Glutamatergic neuron (in vitro differentiated cells): ENCODE measurements around the gene APBA2. TPM values are rescaled to one million over a fixed set of nuclear protein-coding genes. Genes with fewer than 3 reads are reported as not detected.
A peak's percentile ranks its signal among the peaks of the same experiment; 100 is the strongest.

Experiments used
- DNase-seq: peaks from one replicate; pipeline ENCODE4 v3.0.0; 2022
- H3K27ac Mint-ChIP-seq: one replicate; pipeline ENCODE4 v1.8.0; 2020; ENCODE audit warnings: mild to moderate bottlenecking, mixed read lengths, inconsistent platforms; ENCODE audit not compliant: unreplicated experiment
- H3K27me3 Mint-ChIP-seq: one replicate; pipeline ENCODE4 v1.8.0; 2020; ENCODE audit warnings: mild to moderate bottlenecking, moderate library complexity, mixed read lengths, inconsistent platforms; ENCODE audit not compliant: unreplicated experiment
- H3K36me3 Mint-ChIP-seq: one replicate; pipeline ENCODE4 v1.8.0; 2020; ENCODE audit warnings: mild to moderate bottlenecking, mixed read lengths, inconsistent platforms; ENCODE audit not compliant: unreplicated experiment
- H3K4me1 Mint-ChIP-seq: one replicate; pipeline ENCODE4 v1.8.0; 2020; ENCODE audit warnings: mild to moderate bottlenecking, low read depth, mixed read lengths, inconsistent platforms; ENCODE audit not compliant: unreplicated experiment
- H3K4me3 Mint-ChIP-seq: one replicate; pipeline ENCODE4 v1.8.0; 2020; ENCODE audit warnings: mild to moderate bottlenecking, mixed read lengths, inconsistent platforms; ENCODE audit not compliant: unreplicated experiment
- H3K9me3 Mint-ChIP-seq: one replicate; pipeline ENCODE4 v1.8.0; 2020; ENCODE audit warnings: mild to moderate bottlenecking, moderate library complexity, mixed read lengths, inconsistent platforms; ENCODE audit not compliant: unreplicated experiment
- total RNA-seq: library from RNA; stranded (reverse); fragmentation: NEBNext Ultra II Directional; extraction: Animal tissue kit (Norgen Biotek cat#: 25700); gene quantifications from one replicate; pipeline ENCODE4 v1.2.1, GENCODE V29; 2021; ENCODE audit not compliant: unreplicated experiment
- TF ChIP-seq, protein P1 (sequence below): fragments of 200-600 bp; sonication (generic); IDR thresholded peaks from one replicate; pipeline ENCODE4 v1.5.0; 2021; ENCODE audit not compliant: partially characterized antibody, unreplicated experiment

APBA2 gene
- total RNA-seq, 1 donor from 2014 or later: 166 TPM

DNA sequence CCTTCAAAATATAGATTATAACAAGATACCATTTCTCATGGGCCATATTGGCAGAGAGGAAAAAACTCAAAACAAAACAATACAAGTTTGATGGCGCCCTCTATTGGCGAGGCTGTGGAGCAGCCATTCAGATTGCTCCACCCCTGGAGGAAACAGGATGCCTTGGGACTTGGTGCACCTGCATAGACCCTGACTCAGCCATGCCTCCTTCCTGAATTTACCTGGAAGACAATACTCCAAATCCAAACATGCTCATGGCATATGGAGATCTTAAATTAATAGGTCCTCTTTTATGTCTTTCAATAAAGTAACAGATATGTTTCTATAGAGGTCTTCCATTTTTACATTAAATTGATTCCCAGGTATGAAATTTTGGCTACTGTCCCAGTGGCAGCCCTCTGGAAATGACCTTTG is 90.0 kb downstream of the APBA2 start:
- Mint-ChIP-seq H3K36me3 (peaks cover 4% of the 10 kb centered on the region), H3K9me3 (peaks cover 9% of the 10 kb centered on the region), H3K4me1 (peaks cover 56% of the 10 kb centered on the region), H3K4me3 (no peak overlapping the region), H3K27me3 (peaks cover 3% of the 10 kb centered on the region), H3K27ac (no peak overlapping the region)
- TF ChIP-seq, protein P1, sequence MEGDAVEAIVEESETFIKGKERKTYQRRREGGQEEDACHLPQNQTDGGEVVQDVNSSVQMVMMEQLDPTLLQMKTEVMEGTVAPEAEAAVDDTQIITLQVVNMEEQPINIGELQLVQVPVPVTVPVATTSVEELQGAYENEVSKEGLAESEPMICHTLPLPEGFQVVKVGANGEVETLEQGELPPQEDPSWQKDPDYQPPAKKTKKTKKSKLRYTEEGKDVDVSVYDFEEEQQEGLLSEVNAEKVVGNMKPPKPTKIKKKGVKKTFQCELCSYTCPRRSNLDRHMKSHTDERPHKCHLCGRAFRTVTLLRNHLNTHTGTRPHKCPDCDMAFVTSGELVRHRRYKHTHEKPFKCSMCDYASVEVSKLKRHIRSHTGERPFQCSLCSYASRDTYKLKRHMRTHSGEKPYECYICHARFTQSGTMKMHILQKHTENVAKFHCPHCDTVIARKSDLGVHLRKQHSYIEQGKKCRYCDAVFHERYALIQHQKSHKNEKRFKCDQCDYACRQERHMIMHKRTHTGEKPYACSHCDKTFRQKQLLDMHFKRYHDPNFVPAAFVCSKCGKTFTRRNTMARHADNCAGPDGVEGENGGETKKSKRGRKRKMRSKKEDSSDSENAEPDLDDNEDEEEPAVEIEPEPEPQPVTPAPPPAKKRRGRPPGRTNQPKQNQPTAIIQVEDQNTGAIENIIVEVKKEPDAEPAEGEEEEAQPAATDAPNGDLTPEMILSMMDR: peak; percentile 91
- DNase-seq: peak; percentile 61

DNA sequence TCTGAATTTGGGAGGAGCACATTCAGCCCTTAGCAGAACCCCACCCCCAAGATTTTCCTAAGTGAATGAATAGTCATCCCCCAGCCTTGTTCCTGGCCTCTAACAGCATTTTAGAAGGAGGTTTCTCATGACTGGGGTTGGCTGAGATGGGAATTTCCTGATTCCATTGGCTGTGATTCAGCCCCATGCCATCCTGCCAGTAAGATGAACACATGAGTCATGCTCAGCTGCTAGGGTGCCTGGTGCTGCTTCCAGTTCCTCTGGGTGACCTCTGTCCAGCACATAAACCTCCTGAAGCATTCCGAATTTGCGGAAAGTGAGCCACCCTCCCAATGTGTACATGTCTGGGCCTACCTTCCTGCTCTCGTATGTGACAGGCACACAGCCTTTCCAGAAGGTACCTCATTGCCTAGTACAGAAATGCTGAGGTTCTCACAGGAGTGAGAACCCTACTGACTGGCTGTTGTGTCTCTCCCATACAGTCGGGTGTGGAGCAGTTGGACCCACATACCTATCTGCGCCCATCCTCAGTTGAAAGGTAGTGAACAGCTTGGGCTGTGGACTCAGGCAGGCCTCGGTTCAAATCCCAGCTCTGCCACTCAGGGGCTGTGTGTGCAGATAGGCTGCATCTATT is 91.7 kb downstream of the APBA2 start:
- DNase-seq: no peak
- Mint-ChIP-seq H3K27ac (no peak overlapping the region), H3K27me3 (peaks cover 2% of the 10 kb centered on the region), H3K36me3 (peaks cover 4% of the 10 kb centered on the region), H3K4me3 (no peak overlapping the region), H3K4me1 (peaks cover 45% of the 10 kb centered on the region), H3K9me3 (peaks cover 10% of the 10 kb centered on the region)
- TF ChIP-seq, protein P1: no peak

DNA sequence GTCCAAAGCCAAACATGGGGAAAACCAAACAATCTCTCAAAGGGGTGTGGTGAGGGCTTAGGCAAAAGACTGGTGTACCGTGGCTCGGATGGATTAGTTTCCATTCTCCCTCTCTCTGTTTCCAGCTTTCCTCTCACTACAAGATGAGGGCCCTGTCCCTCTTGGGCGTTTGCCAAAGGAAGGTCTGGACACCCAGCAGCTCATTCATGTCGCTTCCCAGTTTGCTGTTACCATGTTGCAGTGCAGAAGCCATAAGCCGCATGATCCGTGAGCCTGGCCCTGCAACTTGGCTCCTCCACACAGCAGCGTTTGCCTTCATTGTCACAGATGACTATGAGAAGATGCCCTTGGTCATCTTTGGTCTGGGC is 92.2 kb downstream of the APBA2 start:
- peaks cover 2% of the 10 kb centered on the region for H3K27me3 Mint-ChIP-seq
- peaks cover 10% of the 10 kb centered on the region for H3K9me3 Mint-ChIP-seq
- no peak overlapping the region for H3K27ac Mint-ChIP-seq
- TF ChIP-seq, protein P1: no peak
- DNase-seq: no peak
- peak overlapping the region; percentile 30 for H3K4me3 Mint-ChIP-seq
- H3K36me3 Mint-ChIP-seq: peaks cover 4% of the 10 kb centered on the region
- H3K4me1 Mint-ChIP-seq: peaks cover 44% of the 10 kb centered on the region

DNA sequence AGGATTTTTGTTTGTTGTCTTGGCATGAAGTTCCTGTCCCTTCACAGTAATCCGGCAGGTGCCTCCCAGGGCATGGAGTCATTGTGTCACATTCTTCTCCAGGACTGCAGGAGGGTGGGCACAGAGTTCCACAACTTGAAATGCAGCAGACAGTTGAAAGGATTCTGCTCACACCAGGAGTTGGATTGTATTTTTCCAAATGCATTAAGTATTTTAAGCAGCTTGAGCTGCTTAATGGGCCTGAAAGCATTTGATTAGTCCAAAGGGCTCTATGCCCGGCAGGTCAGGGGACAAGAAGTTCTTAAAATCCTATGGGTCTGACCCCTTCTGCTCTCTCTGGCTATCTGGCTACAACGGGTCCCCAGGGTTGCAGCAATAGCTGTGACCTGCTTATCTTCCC is 92.9 kb downstream of the APBA2 start:
- Mint-ChIP-seq H3K4me3 (no peak overlapping the region), H3K27me3 (peaks cover 2% of the 10 kb centered on the region), H3K4me1 (peaks cover 43% of the 10 kb centered on the region), H3K9me3 (peaks cover 10% of the 10 kb centered on the region), H3K36me3 (peaks cover 4% of the 10 kb centered on the region), H3K27ac (no peak overlapping the region)
- DNase-seq: no peak
- TF ChIP-seq, protein P1: no peak

DNA sequence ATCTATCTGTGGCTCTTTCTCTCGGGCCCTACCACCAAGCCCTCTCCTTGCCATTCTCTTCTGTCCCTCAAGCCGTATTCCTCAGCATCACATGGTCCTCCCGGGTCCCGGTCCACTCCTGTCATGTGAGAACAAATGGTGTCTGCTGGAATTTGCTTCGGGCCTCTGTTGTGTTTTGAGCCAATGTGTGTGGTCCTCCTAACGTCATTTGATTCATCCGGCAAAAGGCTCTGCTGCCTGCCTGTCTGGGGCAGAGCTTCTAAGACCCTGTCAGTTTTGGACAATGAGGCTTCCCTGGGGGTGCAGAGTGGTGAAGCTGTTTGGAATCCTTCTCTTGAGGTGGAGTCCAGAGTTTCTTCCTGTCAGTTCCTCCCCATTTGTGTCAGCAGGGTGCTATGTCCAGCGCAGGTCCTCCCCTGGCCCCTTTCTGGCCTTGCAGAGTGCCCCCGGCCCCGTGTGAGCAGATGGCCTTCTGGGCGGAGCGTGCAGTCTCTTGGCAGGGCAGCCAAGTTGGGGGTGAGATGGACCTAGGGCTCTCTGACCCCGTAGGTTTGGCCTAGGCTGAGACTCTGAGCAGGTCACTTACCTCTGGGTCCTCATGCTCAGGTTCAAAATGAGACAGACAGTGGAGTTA is 93.6 kb downstream of the APBA2 start:
- Mint-ChIP-seq H3K36me3 (peaks cover 4% of the 10 kb centered on the region), H3K4me1 (peaks cover 38% of the 10 kb centered on the region), H3K4me3 (peak overlapping the region; percentile 50), H3K9me3 (peaks cover 10% of the 10 kb centered on the region), H3K27ac (peak overlapping the region; percentile 44), H3K27me3 (peaks cover 4% of the 10 kb centered on the region)
- DNase-seq: no peak
- TF ChIP-seq, protein P1: no peak
